HG03432 (cell line): ENCODE measurements around the gene CLASP1.

ENCODE experiments used
- ATAC-seq: cut with Tn5 transposase; IDR thresholded peaks from one replicate; pipeline ENCODE4 v1.9.1; 2021; ENCODE audit warnings: mild to moderate bottlenecking, moderate library complexity; ENCODE audit not compliant: unreplicated experiment

Gene CLASP1

GRCh38 chr2:121513597-121514333, 135.5 kb downstream of the CLASP1 start:
- no peak for ATAC-seq

- ATAC-seq = no peak
Observed at GRCh38 chr2:121510857-121511256, 138.4 kb downstream of the CLASP1 start.

GRCh38 chr2:121506621-121507020, 142.6 kb downstream of the CLASP1 start:
- no peak for ATAC-seq

- no peak for ATAC-seq
Observed at GRCh38 chr2:121505986-121506586, 143.2 kb downstream of the CLASP1 start.

- ATAC-seq = no peak
Observed at GRCh38 chr2:121505005-121505404, 144.3 kb downstream of the CLASP1 start.

- ATAC-seq = no peak
Observed at GRCh38 chr2:121504316-121504715, 144.9 kb downstream of the CLASP1 start.

- ATAC-seq = no peak
Observed at GRCh38 chr2:121502781-121503180, 146.5 kb downstream of the CLASP1 start.

- ATAC-seq = no peak
Observed at GRCh38 chr2:121502246-121502645, 147.0 kb downstream of the CLASP1 start.

- ATAC-seq = no peak
Observed at GRCh38 chr2:121501554-121501953, 147.7 kb downstream of the CLASP1 start.

- no peak for ATAC-seq
Observed at GRCh38 chr2:121501031-121501430, 148.2 kb downstream of the CLASP1 start.

- ATAC-seq = no peak
Observed at GRCh38 chr2:121498731-121499130, 150.5 kb downstream of the CLASP1 start.

- no peak for ATAC-seq
Observed at GRCh38 chr2:121492409-121492808, 156.9 kb downstream of the CLASP1 start.

GRCh38 chr2:121491518-121491917, 157.7 kb downstream of the CLASP1 start:
- ATAC-seq = no peak

- no peak for ATAC-seq
Observed at GRCh38 chr2:121490584-121491133, 158.6 kb downstream of the CLASP1 start.

- no peak for ATAC-seq
Observed at GRCh38 chr2:121489911-121490583, 159.2 kb downstream of the CLASP1 start.

GRCh38 chr2:121489284-121489683, 160.0 kb downstream of the CLASP1 start:
- ATAC-seq = peak; percentile 79

GRCh38 chr2:121486191-121486790, 163.0 kb downstream of the CLASP1 start:
- ATAC-seq = no peak

- ATAC-seq = no peak
Observed at GRCh38 chr2:121485039-121485438, 164.2 kb downstream of the CLASP1 start.

GRCh38 chr2:121483846-121484245, 165.4 kb downstream of the CLASP1 start:
- no peak for ATAC-seq

GRCh38 chr2:121483021-121483420, 166.2 kb downstream of the CLASP1 start:
- ATAC-seq = no peak

GRCh38 chr2:121480826-121481225, 168.4 kb downstream of the CLASP1 start:
- ATAC-seq = no peak
